Mammary epithelial cell (primary cell): ENCODE measurements around the gene CPM.

Experiments
- EZH2 ChIP-seq: IDR thresholded peaks from 2 replicates; pipeline ENCODE4 v1.6.1; 2012; ENCODE audit warnings: low read length, inconsistent platforms, borderline replicate concordance
- TF ChIP-seq, protein P1 (sequence below), 2 donors: IDR thresholded peaks in 1 of 2; conservative IDR thresholded peaks in 1 of 2; 2 replicates each; pipeline ENCODE4 v1.5.1; 2011 to 2012; ENCODE audit warnings: inconsistent platforms in 2 of 2, low read length in 2 of 2, mild to moderate bottlenecking in 2 of 2, control low read depth in 1 of 2, low read depth in 1 of 2; ENCODE audit not compliant: insufficient read depth in 1 of 2; ENCODE audit errors: extremely low read depth in 1 of 2

DNA sequence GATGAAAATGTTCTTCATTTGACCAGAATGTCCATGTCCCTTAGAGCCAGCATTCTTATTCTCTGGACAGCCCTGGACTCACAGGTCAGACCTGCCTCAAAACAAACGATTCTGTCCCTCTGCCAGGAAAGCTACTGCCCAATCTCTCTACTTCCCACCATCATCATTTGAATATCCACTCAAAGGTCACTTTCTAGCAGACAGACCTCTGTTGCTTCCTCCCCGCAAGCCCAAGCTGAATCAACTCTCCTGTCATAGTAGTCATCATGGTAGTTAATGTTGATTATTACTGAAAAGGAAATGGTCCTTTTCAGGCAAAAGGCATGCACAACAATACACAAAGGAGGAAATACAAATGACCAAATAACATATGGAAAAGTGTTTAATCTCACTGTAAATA lies 39.6 kb upstream of the CPM start:
- TF ChIP-seq, protein P1, sequence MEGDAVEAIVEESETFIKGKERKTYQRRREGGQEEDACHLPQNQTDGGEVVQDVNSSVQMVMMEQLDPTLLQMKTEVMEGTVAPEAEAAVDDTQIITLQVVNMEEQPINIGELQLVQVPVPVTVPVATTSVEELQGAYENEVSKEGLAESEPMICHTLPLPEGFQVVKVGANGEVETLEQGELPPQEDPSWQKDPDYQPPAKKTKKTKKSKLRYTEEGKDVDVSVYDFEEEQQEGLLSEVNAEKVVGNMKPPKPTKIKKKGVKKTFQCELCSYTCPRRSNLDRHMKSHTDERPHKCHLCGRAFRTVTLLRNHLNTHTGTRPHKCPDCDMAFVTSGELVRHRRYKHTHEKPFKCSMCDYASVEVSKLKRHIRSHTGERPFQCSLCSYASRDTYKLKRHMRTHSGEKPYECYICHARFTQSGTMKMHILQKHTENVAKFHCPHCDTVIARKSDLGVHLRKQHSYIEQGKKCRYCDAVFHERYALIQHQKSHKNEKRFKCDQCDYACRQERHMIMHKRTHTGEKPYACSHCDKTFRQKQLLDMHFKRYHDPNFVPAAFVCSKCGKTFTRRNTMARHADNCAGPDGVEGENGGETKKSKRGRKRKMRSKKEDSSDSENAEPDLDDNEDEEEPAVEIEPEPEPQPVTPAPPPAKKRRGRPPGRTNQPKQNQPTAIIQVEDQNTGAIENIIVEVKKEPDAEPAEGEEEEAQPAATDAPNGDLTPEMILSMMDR (conservative IDR thresholded peaks at IDR 0.05 in 1 of 2, IDR thresholded peaks at IDR 0.05 in 1 of 2; ENCODE audit: extremely low read depth in 1 of 2, insufficient read depth in 1 of 2, low read depth in 1 of 2, low read length in 2 of 2), result no peak
- TF ChIP-seq EZH2, result no peak
